K562 (cell line): Measurements from ENCODE around the gene CPVL. TPM values are rescaled to one million over a fixed set of nuclear protein-coding genes. Genes with fewer than 3 reads are reported as not detected.

Experiments
- ATAC-seq: fragments of 200-7000 bp; cut with Tn5 transposase; 3 replicates; pipeline ENCODE4 v1.9.1; 2020; ENCODE audit warnings: moderate library complexity
- BruUV-seq: library from RNA; stranded (reverse); fragments of 400-500 nt; replicated peaks from 2 replicates; lab custom pipeline; 2021; lab: Mats Ljungman, UMichigan
- CTCF ChIA-PET: fragments of 300-600 bp; formaldehyde crosslinking; extraction: SDS; loops from one replicate; lab custom pipeline; 2021; ENCODE audit warnings: low intra/inter-chr PET ratio; lab: Yijun Ruan, JAX
- POLR2A ChIA-PET: fragments of 300-600, 350-650 bp; sonication (Branson Sonifier 250); formaldehyde crosslinking; extraction: SDS; loops from one replicate; lab custom pipeline; 2021; ENCODE audit warnings: antibody characterized with exemption, inconsistent platforms; lab: Yijun Ruan, JAX
- DNase-seq, 4 experiments: peaks; one replicate each; pipeline versions ENCODE4 v3.0.0 to v3.0.0-alpha.2; 2011 to 2018; ENCODE audit warnings: low spot score in 3 of 4, mixed read lengths in 3 of 4; ENCODE audit errors: extremely low read depth in 1 of 4
- FAIRE-seq: peaks from 2 replicates; lab custom pipeline; 2011; peaks lifted over from hg19 to GRCh38; lab: Jason Lieb, UNC
- H2AFZ ChIP-seq: 2 replicates; pipeline ENCODE4 v1.6.0; 2011; ENCODE audit warnings: low read depth, low read length, control low read depth, inconsistent platforms
- H3K27ac ChIP-seq: fragments of 200-600 bp; 3 replicates; pipeline ENCODE4 v1.8.0; 2011; ENCODE audit warnings: low read depth, mild to moderate bottlenecking, control low read depth, inconsistent platforms, low read length, moderate library complexity, mixed read lengths; ENCODE audit errors: extremely low read depth
- H3K27me3 ChIP-seq, 2 experiments: fragments of 300-600 bp in 1 of 2; 2 replicates in 1 of 2; 3 replicates in 1 of 2; pipeline versions ENCODE4 v1.6.0 to v1.8.0; 2011; ENCODE audit warnings: inconsistent platforms in 2 of 2, low read length in 2 of 2, mild to moderate bottlenecking in 1 of 2, mixed read lengths in 1 of 2, moderate library complexity in 1 of 2; ENCODE audit not compliant: control insufficient read depth in 2 of 2, insufficient read depth in 2 of 2
- H3K36me3 ChIP-seq: fragments of 300-600 bp; 3 replicates; pipeline ENCODE4 v1.8.0; 2011; ENCODE audit warnings: mild to moderate bottlenecking, low read length, inconsistent platforms; ENCODE audit not compliant: control insufficient read depth, insufficient read depth
- H3K4me1 ChIP-seq, 2 experiments: fragments of 200-600 bp in 1 of 2; replicated peaks in 1 of 2; 2 replicates in 1 of 2; 3 replicates in 1 of 2; pipeline versions ENCODE4 v1.5.1 to v1.8.0; 2011; ENCODE audit warnings: inconsistent platforms in 2 of 2, low read length in 2 of 2, mild to moderate bottlenecking in 1 of 2, mixed read lengths in 1 of 2, moderate library complexity in 1 of 2; ENCODE audit not compliant: control insufficient read depth in 2 of 2, insufficient read depth in 2 of 2
- H3K4me2 ChIP-seq: 2 replicates; pipeline ENCODE4 v1.6.1; 2011; ENCODE audit warnings: low read length, control low read depth, inconsistent platforms, mixed read lengths; ENCODE audit not compliant: insufficient read depth
- H3K4me3 ChIP-seq: fragments of 200-600 bp; sonication (generic), shearing (Covaris generic); 2 replicates; pipeline ENCODE4 v1.5.1; 2016; ENCODE audit warnings: control low read depth, inconsistent platforms
- H3K79me2 ChIP-seq: fragments of 200-600 bp; 3 replicates; pipeline ENCODE4 v1.8.0; 2011; ENCODE audit warnings: low read length, inconsistent platforms; ENCODE audit not compliant: control insufficient read depth, insufficient read depth
- H3K9ac ChIP-seq, 2 experiments: 2 replicates each; pipeline versions ENCODE4 v1.6.0 to v1.6.1; 2011; ENCODE audit warnings: low read depth in 2 of 2, low read length in 2 of 2, control low read depth in 1 of 2, inconsistent platforms in 1 of 2, mild to moderate bottlenecking in 1 of 2, mixed read lengths in 1 of 2; ENCODE audit not compliant: insufficient read depth in 1 of 2
- H3K9me1 ChIP-seq: one replicate; pipeline ENCODE4 v1.6.0; 2011; ENCODE audit warnings: inconsistent platforms, mild to moderate bottlenecking, low read length, moderate library complexity; ENCODE audit not compliant: control insufficient read depth, insufficient read depth
- H3K9me3 ChIP-seq: replicated peaks from 2 replicates; pipeline ENCODE4 v1.5.1; 2011; ENCODE audit warnings: low read depth, low read length, inconsistent platforms; ENCODE audit not compliant: control insufficient read depth, insufficient read depth
- H4K20me1 ChIP-seq: replicated peaks from 2 replicates; pipeline ENCODE4 v1.6.1; 2011; ENCODE audit warnings: low read length, inconsistent platforms, mixed read lengths; ENCODE audit not compliant: control insufficient read depth, insufficient read depth
- ATF7 ChIP-seq: fragments of 450-650 bp; IDR thresholded peaks from 2 replicates; pipeline ENCODE4 v1.7.1; 2014; ENCODE audit warnings: mild to moderate bottlenecking, moderate library complexity
- JUND ChIP-seq, 2 experiments: IDR thresholded peaks; 2 replicates in 1 of 2; 3 replicates in 1 of 2; pipeline ENCODE4 v1.6.1; 2011; ENCODE audit warnings: borderline replicate concordance in 2 of 2, low read depth in 2 of 2, low read length in 2 of 2, improper control_type of control experiment in 1 of 2, missing biosample characterization in 1 of 2, missing genetic modification characterization in 1 of 2, missing genetic modification reagents in 1 of 2
- PCBP2 ChIP-seq: fragments of 200-400 bp; formaldehyde crosslinking; IDR thresholded peaks from 2 replicates; pipeline ENCODE4 v1.6.1; 2018; ENCODE audit warnings: low read length, low read depth, mild to moderate bottlenecking, moderate library complexity; ENCODE audit not compliant: poor library complexity, severe bottlenecking
- PPARD ChIP-seq: fragments of 250-450 bp; sonication (Bioruptor Pico); IDR thresholded peaks from 2 replicates; pipeline ENCODE4 v1.8.0; 2022; ENCODE audit warnings: inconsistent platforms, mild to moderate bottlenecking, moderate library complexity
- PRMT5 ChIP-seq: sonication (generic); formaldehyde crosslinking; IDR thresholded peaks from 2 replicates; pipeline ENCODE4 v1.5.0; 2020; ENCODE audit warnings: missing genetic modification reagents
- SMAD1 ChIP-seq: fragments of 150-350 bp; IDR thresholded peaks from 2 replicates; pipeline ENCODE4 v1.6.1; 2014; ENCODE audit warnings: low read length, low read depth; ENCODE audit not compliant: partially characterized antibody
- WGBS: fragments of 100-300 bp; shearing (Covaris generic); methylation state at CpG from one replicate; pipeline ENCODE4 v1.1.6; 2016; ENCODE audit warnings: low coverage, mixed read lengths; ENCODE audit not compliant: insufficient coverage; ENCODE audit errors: missing lambda C conversion rate; 5-methylcytosine and 5-hydroxymethylcytosine counted together
- in situ Hi-C: fragments of 300-500 bp; cut with MboI; formaldehyde crosslinking; loops from 4 replicates; pipeline ENCODE4 v1.15.0; 2018; ENCODE audit warnings: inconsistent platforms, mixed read lengths
- intact Hi-C: fragments of 100-400 bp; cut with micrococcal nuclease; formaldehyde crosslinking; loops from 2 replicates; pipeline ENCODE4 v1.14.2; 2022
- polyA plus RNA-seq, 8 experiments: library from polyadenylated mRNA; depleted of rRNA in 4 of 8; stranded (reverse) in 5 of 8; unstranded in 3 of 8; fragments of >200 nt; fragmentation: Nextera tagmentation in 2 of 8; fragmentation: Illumina TruSeq in 1 of 8; extraction: Ambion mirVana in 2 of 8; extraction: Trizol in 1 of 8; gene quantifications; 2 replicates each; pipeline versions ENCODE4 v1.2.1 to v1.2.3, GENCODE V29; 2011 to 2014; ENCODE audit warnings: inconsistent platforms in 1 of 8, missing spikeins in 1 of 8
- total RNA-seq, 7 experiments: library from RNA; depleted of rRNA in 6 of 7; stranded (reverse); fragments of >200 nt in 6 of 7; fragmentation: Illumina TruSeq in 2 of 7; extraction: Trizol in 2 of 7; gene quantifications; 2 replicates each; pipeline versions ENCODE4 v1.2.1 to v1.2.3, GENCODE V29; 2011 to 2021; ENCODE audit warnings: low replicate concordance in 1 of 7
- TF ChIP-seq, protein P1 (sequence below), 3 experiments: fragments of 200-800 bp in 1 of 3; sonication (Bioruptor generic) in 1 of 3; sonication (generic) in 1 of 3; formaldehyde crosslinking in 1 of 3; IDR thresholded peaks; 2 replicates each; pipeline versions ENCODE4 v1.6.1 to v1.8.0; 2016 to 2022; ENCODE audit warnings: mild to moderate bottlenecking in 2 of 3, missing compliant biosample characterization in 2 of 3, missing genetic modification characterization in 2 of 3, missing genetic modification reagents in 1 of 3
- TF ChIP-seq, protein P2 (sequence below): fragments of 250-450 bp; sonication (Bioruptor Pico); IDR thresholded peaks from 2 replicates; pipeline ENCODE4 v1.5.0; 2021
- TF ChIP-seq, protein P3 (sequence below): sonication (generic); formaldehyde crosslinking; IDR thresholded peaks from 2 replicates; pipeline ENCODE4 v1.8.1; 2023; ENCODE audit warnings: missing genetic modification reagents, mild to moderate bottlenecking, borderline replicate concordance
- TF ChIP-seq, protein P4 (sequence below): fragments of 250-450 bp; sonication (Bioruptor Pico); IDR thresholded peaks from 2 replicates; pipeline ENCODE4 v1.8.0; 2021; ENCODE audit warnings: moderate library complexity, mild to moderate bottlenecking, inconsistent platforms
- TF ChIP-seq, protein P5 (sequence below): sonication (generic); formaldehyde crosslinking; IDR thresholded peaks from 2 replicates; pipeline ENCODE4 v1.8.0; 2022; ENCODE audit warnings: mild to moderate bottlenecking, missing genetic modification reagents, borderline replicate concordance

The CPVL gene
- total and polyA plus RNA-seq, 9 of the 15 experiments (the other 6 are each of a cell fraction or from before 2014, with no cell fraction given): 0.89 to 2.4 (median 1.5) TPM

DNA sequence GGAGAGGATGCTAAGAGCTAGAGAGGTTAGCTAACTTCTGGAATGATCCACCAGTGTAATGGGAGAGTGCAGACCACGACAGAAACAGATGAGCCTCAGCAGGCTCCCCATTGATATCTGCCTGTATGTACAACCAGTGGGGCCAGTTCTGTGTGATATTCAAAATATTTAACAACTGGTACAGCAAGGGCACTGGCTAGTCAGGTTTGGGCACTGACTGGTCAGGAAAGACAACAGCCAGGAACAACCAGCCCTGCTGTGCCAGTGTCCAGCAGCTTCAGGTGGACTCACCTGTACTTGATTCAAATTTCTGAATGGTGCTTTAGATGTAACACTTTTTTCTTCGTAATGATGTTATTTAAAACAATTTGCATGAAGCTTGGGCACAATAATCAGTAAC lies 182.3 kb downstream of the CPVL start:
- no peak for ATAC-seq
- CTCF ChIA-PET: no interaction called here
- TF ChIP-seq JUND (IDR thresholded peaks at IDR 0.05; ENCODE audit: borderline replicate concordance, low read depth, low read length): no peak
- TF ChIP-seq JUND (tag; IDR thresholded peaks at IDR 0.05; ENCODE audit: borderline replicate concordance, low read depth, low read length): no peak
- TF ChIP-seq PPARD (CRISPR knock-in tag): no peak
- TF ChIP-seq, protein P1, sequence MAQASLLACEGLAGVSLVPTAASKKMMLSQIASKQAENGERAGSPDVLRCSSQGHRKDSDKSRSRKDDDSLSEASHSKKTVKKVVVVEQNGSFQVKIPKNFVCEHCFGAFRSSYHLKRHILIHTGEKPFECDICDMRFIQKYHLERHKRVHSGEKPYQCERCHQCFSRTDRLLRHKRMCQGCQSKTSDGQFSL (CRISPR knock-in tag; IDR thresholded peaks at IDR 0.05): no peak
- TF ChIP-seq, protein P1 (tag; IDR thresholded peaks at IDR 0.05): no peak
- TF ChIP-seq, protein P2, sequence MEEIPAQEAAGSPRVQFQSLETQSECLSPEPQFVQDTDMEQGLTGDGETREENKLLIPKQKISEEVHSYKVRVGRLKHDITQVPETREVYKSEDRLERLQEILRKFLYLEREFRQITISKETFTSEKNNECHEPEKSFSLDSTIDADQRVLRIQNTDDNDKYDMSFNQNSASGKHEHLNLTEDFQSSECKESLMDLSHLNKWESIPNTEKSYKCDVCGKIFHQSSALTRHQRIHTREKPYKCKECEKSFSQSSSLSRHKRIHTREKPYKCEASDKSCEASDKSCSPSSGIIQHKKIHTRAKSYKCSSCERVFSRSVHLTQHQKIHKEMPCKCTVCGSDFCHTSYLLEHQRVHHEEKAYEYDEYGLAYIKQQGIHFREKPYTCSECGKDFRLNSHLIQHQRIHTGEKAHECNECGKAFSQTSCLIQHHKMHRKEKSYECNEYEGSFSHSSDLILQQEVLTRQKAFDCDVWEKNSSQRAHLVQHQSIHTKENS: no peak
- no peak for TF ChIP-seq PCBP2
- TF ChIP-seq, protein P3, sequence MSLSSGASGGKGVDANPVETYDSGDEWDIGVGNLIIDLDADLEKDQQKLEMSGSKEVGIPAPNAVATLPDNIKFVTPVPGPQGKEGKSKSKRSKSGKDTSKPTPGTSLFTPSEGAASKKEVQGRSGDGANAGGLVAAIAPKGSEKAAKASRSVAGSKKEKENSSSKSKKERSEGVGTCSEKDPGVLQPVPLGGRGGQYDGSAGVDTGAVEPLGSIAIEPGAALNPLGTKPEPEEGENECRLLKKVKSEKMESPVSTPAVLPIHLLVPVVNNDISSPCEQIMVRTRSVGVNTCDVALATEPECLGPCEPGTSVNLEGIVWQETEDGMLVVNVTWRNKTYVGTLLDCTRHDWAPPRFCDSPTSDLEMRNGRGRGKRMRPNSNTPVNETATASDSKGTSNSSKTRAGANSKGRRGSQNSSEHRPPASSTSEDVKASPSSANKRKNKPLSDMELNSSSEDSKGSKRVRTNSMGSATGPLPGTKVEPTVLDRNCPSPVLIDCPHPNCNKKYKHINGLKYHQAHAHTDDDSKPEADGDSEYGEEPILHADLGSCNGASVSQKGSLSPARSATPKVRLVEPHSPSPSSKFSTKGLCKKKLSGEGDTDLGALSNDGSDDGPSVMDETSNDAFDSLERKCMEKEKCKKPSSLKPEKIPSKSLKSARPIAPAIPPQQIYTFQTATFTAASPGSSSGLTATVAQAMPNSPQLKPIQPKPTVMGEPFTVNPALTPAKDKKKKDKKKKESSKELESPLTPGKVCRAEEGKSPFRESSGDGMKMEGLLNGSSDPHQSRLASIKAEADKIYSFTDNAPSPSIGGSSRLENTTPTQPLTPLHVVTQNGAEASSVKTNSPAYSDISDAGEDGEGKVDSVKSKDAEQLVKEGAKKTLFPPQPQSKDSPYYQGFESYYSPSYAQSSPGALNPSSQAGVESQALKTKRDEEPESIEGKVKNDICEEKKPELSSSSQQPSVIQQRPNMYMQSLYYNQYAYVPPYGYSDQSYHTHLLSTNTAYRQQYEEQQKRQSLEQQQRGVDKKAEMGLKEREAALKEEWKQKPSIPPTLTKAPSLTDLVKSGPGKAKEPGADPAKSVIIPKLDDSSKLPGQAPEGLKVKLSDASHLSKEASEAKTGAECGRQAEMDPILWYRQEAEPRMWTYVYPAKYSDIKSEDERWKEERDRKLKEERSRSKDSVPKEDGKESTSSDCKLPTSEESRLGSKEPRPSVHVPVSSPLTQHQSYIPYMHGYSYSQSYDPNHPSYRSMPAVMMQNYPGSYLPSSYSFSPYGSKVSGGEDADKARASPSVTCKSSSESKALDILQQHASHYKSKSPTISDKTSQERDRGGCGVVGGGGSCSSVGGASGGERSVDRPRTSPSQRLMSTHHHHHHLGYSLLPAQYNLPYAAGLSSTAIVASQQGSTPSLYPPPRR (CRISPR knock-in tag): no peak
- TF ChIP-seq, protein P4, sequence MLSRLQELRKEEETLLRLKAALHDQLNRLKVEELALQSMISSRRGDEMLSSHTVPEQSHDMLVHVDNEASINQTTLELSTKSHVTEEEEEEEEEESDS: no peak
- TF ChIP-seq, protein P5, sequence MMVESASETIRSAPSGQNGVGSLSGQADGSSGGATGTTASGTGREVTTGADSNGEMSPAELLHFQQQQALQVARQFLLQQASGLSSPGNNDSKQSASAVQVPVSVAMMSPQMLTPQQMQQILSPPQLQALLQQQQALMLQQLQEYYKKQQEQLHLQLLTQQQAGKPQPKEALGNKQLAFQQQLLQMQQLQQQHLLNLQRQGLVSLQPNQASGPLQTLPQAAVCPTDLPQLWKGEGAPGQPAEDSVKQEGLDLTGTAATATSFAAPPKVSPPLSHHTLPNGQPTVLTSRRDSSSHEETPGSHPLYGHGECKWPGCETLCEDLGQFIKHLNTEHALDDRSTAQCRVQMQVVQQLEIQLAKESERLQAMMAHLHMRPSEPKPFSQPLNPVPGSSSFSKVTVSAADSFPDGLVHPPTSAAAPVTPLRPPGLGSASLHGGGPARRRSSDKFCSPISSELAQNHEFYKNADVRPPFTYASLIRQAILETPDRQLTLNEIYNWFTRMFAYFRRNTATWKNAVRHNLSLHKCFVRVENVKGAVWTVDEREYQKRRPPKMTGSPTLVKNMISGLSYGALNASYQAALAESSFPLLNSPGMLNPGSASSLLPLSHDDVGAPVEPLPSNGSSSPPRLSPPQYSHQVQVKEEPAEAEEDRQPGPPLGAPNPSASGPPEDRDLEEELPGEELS (CRISPR knock-in tag): no peak
- no peak for TF ChIP-seq PRMT5 (CRISPR knock-in tag)
- no peak for TF ChIP-seq SMAD1
- no peak for TF ChIP-seq ATF7

More for the DNA sequence above, 182.3 kb downstream of the CPVL start:
- BruUV-seq: no TSS peak
- H2AFZ ChIP-seq: no peak overlapping the region
- no peak overlapping the region for H3K4me2 ChIP-seq
- no peaks in the 10 kb centered on the region for H3K9me3 ChIP-seq
- H3K9ac ChIP-seq: no peak overlapping the region
- no peaks in the 10 kb centered on the region for H3K4me1 ChIP-seq
- H3K79me2 ChIP-seq: no peaks in the 10 kb centered on the region
- 0% methylated on average over 2 of the region's 2 CpGs for WGBS
- in situ Hi-C loops (no loop called here), intact Hi-C loops (no loop called here)
- H3K4me3 ChIP-seq: no peak overlapping the region
- no peaks in the 10 kb centered on the region for H3K9me1 ChIP-seq
- POLR2A ChIA-PET: no interaction called here
- H3K27me3 ChIP-seq: no peaks in the 10 kb centered on the region
- no peaks in the 10 kb centered on the region for H4K20me1 ChIP-seq
- DNase-seq (no peak), FAIRE-seq (no peak)
- H3K36me3 ChIP-seq: no peaks in the 10 kb centered on the region
- H3K27ac ChIP-seq: no peak overlapping the region
